SK-N-SH (cell line): ENCODE data around the gene TJP1. TPM values are rescaled to one million over a fixed set of nuclear protein-coding genes. Genes with fewer than 3 reads are reported as not detected.
"Not testable (repeated sequence)": the region's sequence is repeated elsewhere in the genome, so short reads cannot be mapped to it uniquely, and the experiment has no call there.

ENCODE experiments used
- CTCF ChIA-PET: fragments of 300-600, 350-600 bp; formaldehyde crosslinking; extraction: SDS; loops from one replicate; lab custom pipeline; 2021; lab: Yijun Ruan, JAX
- POLR2A ChIA-PET: fragments of 350-600 bp; sonication (Branson Sonifier 250); formaldehyde crosslinking; extraction: SDS; loops from one replicate; lab custom pipeline; 2020; ENCODE audit warnings: antibody characterized with exemption, inconsistent platforms; lab: Yijun Ruan, JAX
- DNase-seq: peaks from one replicate; pipeline ENCODE4 v3.0.0; 2012
- H2AFZ ChIP-seq: fragments of 200-600 bp; sonication (generic); 2 replicates; pipeline ENCODE4 v1.8.1; 2016; ENCODE audit warnings: antibody characterized with exemption, mild to moderate bottlenecking, low read depth
- H3F3A ChIP-seq: fragments of 200-600 bp; sonication (generic); replicated peaks from 2 replicates; pipeline ENCODE3; 2016; ENCODE audit warnings: antibody characterized with exemption, mild to moderate bottlenecking; ENCODE audit not compliant: insufficient read depth
- H3K27ac ChIP-seq, 2 experiments: fragments of 200-500 bp in 1 of 2; fragments of 200-600 bp in 1 of 2; sonication (Bioruptor generic) in 1 of 2; sonication (generic), shearing (Covaris generic) in 1 of 2; 2 replicates each; pipeline versions ENCODE4 v1.5.1 to v1.6.1; 2014 to 2016; ENCODE audit warnings: low read depth in 2 of 2, inconsistent platforms in 1 of 2, low read length in 1 of 2, mild to moderate bottlenecking in 1 of 2, mixed read lengths in 1 of 2
- H3K27me3 ChIP-seq: fragments of 200-600 bp; sonication (generic), shearing (Covaris generic); 2 replicates; pipeline ENCODE4 v1.6.1; 2016; ENCODE audit warnings: mixed run types; ENCODE audit not compliant: insufficient read depth
- H3K36me3 ChIP-seq, 2 experiments: fragments of 200-500 bp in 1 of 2; fragments of 200-600 bp in 1 of 2; sonication (Bioruptor generic) in 1 of 2; sonication (generic) in 1 of 2; replicated peaks in 1 of 2; 2 replicates each; pipeline versions ENCODE3 to v1.5.1; 2014 to 2016; ENCODE audit warnings: low read length in 1 of 2, mild to moderate bottlenecking in 1 of 2; ENCODE audit not compliant: insufficient read depth in 2 of 2, control insufficient read depth in 1 of 2
- H3K4me1 ChIP-seq, 2 experiments: fragments of 200-500 bp in 1 of 2; fragments of 200-600 bp in 1 of 2; sonication (Bioruptor generic) in 1 of 2; sonication (generic), shearing (Covaris generic) in 1 of 2; 2 replicates each; pipeline versions ENCODE4 v1.5.1 to v1.6.1; 2014 to 2016; ENCODE audit warnings: low read depth in 1 of 2, low read length in 1 of 2, mixed run types in 1 of 2; ENCODE audit not compliant: insufficient read depth in 2 of 2, control insufficient read depth in 1 of 2
- H3K4me2 ChIP-seq: fragments of 200-600 bp; sonication (generic), shearing (Covaris generic); 2 replicates; pipeline ENCODE4 v1.6.1; 2017; ENCODE audit warnings: mixed run types
- H3K4me3 ChIP-seq, 2 experiments: fragments of 200-500 bp in 1 of 2; fragments of 200-600 bp in 1 of 2; sonication (Bioruptor generic) in 1 of 2; sonication (generic), shearing (Covaris generic) in 1 of 2; 2 replicates each; pipeline versions ENCODE4 v1.5.1 to v1.8.1; 2014 to 2016; ENCODE audit warnings: low read depth in 2 of 2, inconsistent platforms in 1 of 2, low read length in 1 of 2, mild to moderate bottlenecking in 1 of 2, mixed read lengths in 1 of 2, moderate library complexity in 1 of 2
- H3K79me2 ChIP-seq: fragments of 200-600 bp; sonication (generic); 2 replicates; pipeline ENCODE4 v1.8.1; 2017; ENCODE audit warnings: mild to moderate bottlenecking; ENCODE audit not compliant: insufficient read depth
- H3K9ac ChIP-seq: fragments of 200-600 bp; sonication (generic); 2 replicates; pipeline ENCODE4 v1.6.1; 2017; ENCODE audit warnings: mixed run types
- H3K9me2 ChIP-seq: fragments of 200-600 bp; sonication (generic); 2 replicates; pipeline ENCODE4 v1.6.1; 2017; ENCODE audit warnings: mixed run types
- H3K9me3 ChIP-seq: fragments of 200-600 bp; sonication (generic); 2 replicates; pipeline ENCODE4 v1.6.1; 2017; ENCODE audit warnings: mixed run types, mild to moderate bottlenecking, moderate library complexity
- H4K20me1 ChIP-seq: fragments of 200-600 bp; sonication (generic); 2 replicates; pipeline ENCODE4 v1.6.1; 2017; ENCODE audit warnings: mild to moderate bottlenecking, mixed run types; ENCODE audit not compliant: insufficient read depth
- ELF1 ChIP-seq: IDR thresholded peaks from 2 replicates; pipeline ENCODE4 v1.4.0; 2012
- EZH2phosphoT487 ChIP-seq: fragments of 200-600 bp; sonication (generic); IDR thresholded peaks from 2 replicates; pipeline ENCODE4 v1.6.1; 2017; ENCODE audit warnings: low read depth, mixed run types, mild to moderate bottlenecking, antibody characterized with exemption, moderate library complexity, borderline replicate concordance
- FOSL2 ChIP-seq: IDR thresholded peaks from 2 replicates; pipeline ENCODE4 v1.4.0; 2012; ENCODE audit warnings: low read depth, mild to moderate bottlenecking, moderate library complexity, borderline replicate concordance
- GABPA ChIP-seq: IDR thresholded peaks from 2 replicates; pipeline ENCODE4 v1.4.0; 2012; ENCODE audit warnings: low read depth, mild to moderate bottlenecking
- JUND ChIP-seq: IDR thresholded peaks from 2 replicates; pipeline ENCODE4 v1.4.0; 2012
- MEF2A ChIP-seq: IDR thresholded peaks from 2 replicates; pipeline ENCODE4 v1.4.0; 2012; ENCODE audit warnings: low read depth, borderline replicate concordance
- NFIC ChIP-seq: IDR thresholded peaks from 2 replicates; pipeline ENCODE4 v1.4.0; 2012; ENCODE audit warnings: borderline replicate concordance
- RAD21 ChIP-seq: IDR thresholded peaks from 2 replicates; pipeline ENCODE4 v1.6.1; 2012; ENCODE audit warnings: mild to moderate bottlenecking, low read length
- RCOR1 ChIP-seq: fragments of 150-350 bp; IDR thresholded peaks from 2 replicates; pipeline ENCODE4 v1.6.1; 2017; ENCODE audit warnings: antibody characterized with exemption, low read length
- RFX5 ChIP-seq: IDR thresholded peaks from 2 replicates; pipeline ENCODE4 v1.6.1; 2012; ENCODE audit warnings: mild to moderate bottlenecking, improper control_type of control experiment, low read length
- RXRA ChIP-seq: IDR thresholded peaks from 2 replicates; pipeline ENCODE4 v1.4.0; 2012; ENCODE audit warnings: low read depth, mild to moderate bottlenecking, borderline replicate concordance
- SIN3A ChIP-seq: IDR thresholded peaks from 2 replicates; pipeline ENCODE4 v1.6.1; 2012; ENCODE audit warnings: low read depth, mild to moderate bottlenecking, low read length, moderate library complexity, borderline replicate concordance
- TAF1 ChIP-seq: IDR thresholded peaks from 2 replicates; pipeline ENCODE4 v1.6.1; 2012; ENCODE audit warnings: low read depth, mild to moderate bottlenecking, low read length, moderate library complexity, borderline replicate concordance
- TCF12 ChIP-seq: IDR thresholded peaks from 2 replicates; pipeline ENCODE4 v1.4.0; 2012
- TEAD4 ChIP-seq: IDR thresholded peaks from 2 replicates; pipeline ENCODE4 v1.4.0; 2012; ENCODE audit warnings: mild to moderate bottlenecking, borderline replicate concordance; ENCODE audit not compliant: insufficient read depth
- WGBS: methylation state at CpG from one replicate; pipeline ENCODE4 v1.1.6; 2017; ENCODE audit warnings: low lambda C conversion rate; 5-methylcytosine and 5-hydroxymethylcytosine counted together
- polyA plus RNA-seq, 3 experiments: library from polyadenylated mRNA; depleted of rRNA; stranded (reverse); fragments of >200 nt; gene quantifications; 2 replicates each; pipeline ENCODE4 v1.2.3, GENCODE V29; 2012

Gene TJP1
- polyA plus RNA-seq, 1 of the 3 experiments (the other 2 are of a cell fraction): 17.5 TPM

DNA sequence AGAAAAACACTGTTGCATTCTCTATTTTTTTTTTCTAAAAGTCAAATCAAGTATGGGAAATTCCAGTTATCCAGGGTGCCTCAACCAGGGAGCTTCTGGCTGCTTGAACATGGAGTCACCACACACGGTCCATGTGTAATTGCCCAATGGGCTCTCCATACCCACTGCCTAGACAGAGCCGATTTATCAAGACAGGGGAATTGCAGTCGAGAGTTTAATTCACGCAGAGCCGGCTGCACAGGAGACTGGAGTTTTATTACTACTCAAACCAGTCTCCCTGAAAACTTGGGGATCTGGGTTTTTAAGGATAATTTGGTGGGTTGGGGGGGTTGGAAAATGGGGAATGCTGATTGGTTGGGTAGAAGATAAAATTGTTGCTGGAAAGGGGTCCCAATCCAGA is 149.8 kb downstream of the TJP1 start:
- Histone ChIP-seq H2AFZ (no peak overlapping the region), H3K36me3 (no peaks in the 10 kb centered on the region), H3K27me3 (no peaks in the 10 kb centered on the region), H3K4me1 (peaks cover 4 to 33% of the 10 kb centered on the region in 2 experiments; a peak in 3 of 4 replicates), H3K9ac (no peak overlapping the region), H4K20me1 (no peaks in the 10 kb centered on the region), H3K9me3 (no peaks in the 10 kb centered on the region), H3K79me2 (no peaks in the 10 kb centered on the region), H3K9me2 (no peaks in the 10 kb centered on the region), H3K4me3 (no peak overlapping the region), H3K27ac (peak overlapping the region in 1 of 2 experiments; percentile 89; a peak in 2 of 4 replicates), H3K4me2 (no peak overlapping the region), H3F3A (peaks cover 43% of the 10 kb centered on the region)
- ChIA-PET CTCF (interaction anchor here (1.1 to 1.9 kb wide), 5 partner anchors 17 to 401 kb away, joined by 3 to 7 read pairs (median 4); no protein-coding TSS in a partner anchor), POLR2A (no interaction called here)
- DNase-seq: no peak
- WGBS: 100% methylated on average over 5 of the region's 5 CpGs
- TF ChIP-seq RFX5 (no peak), RCOR1 (no peak), SIN3A (no peak), NFIC (no peak), FOSL2 (no peak), JUND (no peak), ELF1 (no peak), GABPA (no peak), RAD21 (no peak), TAF1 (no peak), EZH2phosphoT487 (no peak), RXRA (no peak), TCF12 (no peak), TEAD4 (no peak), MEF2A (no peak)
- TF ChIP-seq, all 33 proteins: peak for 0

DNA sequence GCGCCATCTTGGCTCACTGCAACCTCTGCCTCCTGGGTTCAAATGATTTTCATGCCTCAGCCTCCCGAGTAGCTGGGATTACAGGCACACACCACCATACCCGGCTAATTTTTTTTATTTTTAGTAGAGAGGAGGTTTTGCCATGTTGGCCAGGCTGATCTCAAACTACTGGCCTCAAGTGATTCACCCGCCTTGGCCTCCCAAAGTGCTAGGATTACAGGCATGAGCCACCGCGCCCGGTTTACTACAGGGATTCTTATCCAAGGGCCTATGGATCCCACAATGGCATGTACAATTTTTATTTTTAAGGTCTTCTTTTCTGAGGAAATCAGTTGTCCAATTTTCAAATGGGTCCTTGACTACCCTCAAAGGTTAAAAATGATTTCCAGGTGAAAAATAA is 150.2 kb downstream of the TJP1 start:
- POLR2A ChIA-PET: not testable (repeated sequence)
- 85% methylated on average over 7 of the region's 7 CpGs for WGBS

More for the DNA sequence above, 150.2 kb downstream of the TJP1 start:
- H3K4me2 ChIP-seq, H3K9me2 ChIP-seq, H3K36me3 ChIP-seq, H3K4me3 ChIP-seq, H2AFZ ChIP-seq, H4K20me1 ChIP-seq, H3K9me3 ChIP-seq, H3K79me2 ChIP-seq, H3K27me3 ChIP-seq, DNase-seq: not testable (repeated sequence)
- CTCF ChIA-PET: interaction anchor here (1.1 to 1.9 kb wide), 5 partner anchors 16 to 401 kb away, joined by 3 to 5 read pairs (median 4); no protein-coding TSS in a partner anchor
- Histone ChIP-seq H3K9ac (peak overlapping the region; percentile 50; the same call in 1 of the 2 replicates), H3K27ac (peak overlapping the region in 1 of 2 experiments; percentile 89; a peak in 2 of 4 replicates), H3F3A (peaks cover 40% of the 10 kb centered on the region), H3K4me1 (peaks cover 3 to 31% of the 10 kb centered on the region in 2 experiments; a peak in 3 of 4 replicates)
